Measurements from ENCODE around the gene GJB5. TPM values are rescaled to one million over a fixed set of nuclear protein-coding genes. Genes with fewer than 3 reads are reported as not detected.

GJB5 gene
- total and polyA plus RNA-seq, 2 donors from 2014 or later: not detected

DNA sequence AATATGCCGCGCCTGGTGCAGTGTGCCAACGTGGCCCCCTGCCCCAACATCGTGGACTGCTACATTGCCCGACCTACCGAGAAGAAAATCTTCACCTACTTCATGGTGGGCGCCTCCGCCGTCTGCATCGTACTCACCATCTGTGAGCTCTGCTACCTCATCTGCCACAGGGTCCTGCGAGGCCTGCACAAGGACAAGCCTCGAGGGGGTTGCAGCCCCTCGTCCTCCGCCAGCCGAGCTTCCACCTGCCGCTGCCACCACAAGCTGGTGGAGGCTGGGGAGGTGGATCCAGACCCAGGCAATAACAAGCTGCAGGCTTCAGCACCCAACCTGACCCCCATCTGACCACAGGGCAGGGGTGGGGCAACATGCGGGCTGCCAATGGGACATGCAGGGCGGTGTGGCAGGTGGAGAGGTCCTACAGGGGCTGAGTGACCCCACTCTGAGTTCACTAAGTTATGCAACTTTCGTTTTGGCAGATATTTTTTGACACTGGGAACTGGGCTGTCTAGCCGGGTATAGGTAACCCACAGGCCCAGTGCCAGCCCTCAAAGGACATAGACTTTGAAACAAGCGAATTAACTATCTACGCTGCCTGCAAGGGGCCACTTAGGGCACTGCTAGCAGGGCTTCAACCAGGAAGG, 30.5 kb downstream of the GJB5 start:
- no peak overlapping the region for H3K4me3 ChIP-seq (ENCODE audit: low read length in 3 of 3)
- no peak overlapping the region for H3K27ac ChIP-seq (ENCODE audit: low read depth in 2 of 2, low read length in 2 of 2)
- H3K9me3 ChIP-seq (ENCODE audit: control insufficient read depth in 2 of 3, insufficient read depth in 1 of 3, low read length in 3 of 3): no peaks in the 10 kb centered on the region
- TF ChIP-seq, protein P1, sequence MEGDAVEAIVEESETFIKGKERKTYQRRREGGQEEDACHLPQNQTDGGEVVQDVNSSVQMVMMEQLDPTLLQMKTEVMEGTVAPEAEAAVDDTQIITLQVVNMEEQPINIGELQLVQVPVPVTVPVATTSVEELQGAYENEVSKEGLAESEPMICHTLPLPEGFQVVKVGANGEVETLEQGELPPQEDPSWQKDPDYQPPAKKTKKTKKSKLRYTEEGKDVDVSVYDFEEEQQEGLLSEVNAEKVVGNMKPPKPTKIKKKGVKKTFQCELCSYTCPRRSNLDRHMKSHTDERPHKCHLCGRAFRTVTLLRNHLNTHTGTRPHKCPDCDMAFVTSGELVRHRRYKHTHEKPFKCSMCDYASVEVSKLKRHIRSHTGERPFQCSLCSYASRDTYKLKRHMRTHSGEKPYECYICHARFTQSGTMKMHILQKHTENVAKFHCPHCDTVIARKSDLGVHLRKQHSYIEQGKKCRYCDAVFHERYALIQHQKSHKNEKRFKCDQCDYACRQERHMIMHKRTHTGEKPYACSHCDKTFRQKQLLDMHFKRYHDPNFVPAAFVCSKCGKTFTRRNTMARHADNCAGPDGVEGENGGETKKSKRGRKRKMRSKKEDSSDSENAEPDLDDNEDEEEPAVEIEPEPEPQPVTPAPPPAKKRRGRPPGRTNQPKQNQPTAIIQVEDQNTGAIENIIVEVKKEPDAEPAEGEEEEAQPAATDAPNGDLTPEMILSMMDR (IDR thresholded peaks at IDR 0.05; ENCODE audit: borderline replicate concordance, extremely low read depth, insufficient read depth): no peak
- H3K9ac ChIP-seq (ENCODE audit: low read length in 3 of 3): no peak overlapping the region
- FAIRE-seq (no peak), DNase-seq (no peak)
- no peaks in the 10 kb centered on the region for H3K36me3 ChIP-seq (ENCODE audit: control insufficient read depth in 2 of 3, insufficient read depth in 3 of 3, low read length in 3 of 3)
- intact Hi-C loops (cut with DNase I): no loop called here
- H3K4me1 ChIP-seq (ENCODE audit: control insufficient read depth in 2 of 3, insufficient read depth in 2 of 3, low read depth in 1 of 3, low read length in 3 of 3): peaks cover 0 to 3% (median 0%) of the 10 kb centered on the region in 3 donors
- H3K27me3 ChIP-seq (ENCODE audit: control insufficient read depth, insufficient read depth, low read length): peaks cover 9% of the 10 kb centered on the region

- Histone ChIP-seq H3K9ac (ENCODE audit: low read length in 3 of 3) (no peak overlapping the region), H3K9me3 (ENCODE audit: control insufficient read depth in 2 of 3, insufficient read depth in 1 of 3, low read length in 3 of 3) (no peaks in the 10 kb centered on the region), H3K36me3 (ENCODE audit: control insufficient read depth in 2 of 3, insufficient read depth in 3 of 3, low read length in 3 of 3) (no peaks in the 10 kb centered on the region), H3K4me3 (ENCODE audit: low read length in 3 of 3) (no peak overlapping the region), H3K27me3 (ENCODE audit: control insufficient read depth, insufficient read depth, low read length) (peaks cover 5% of the 10 kb centered on the region), H3K27ac (ENCODE audit: low read depth in 2 of 2, low read length in 2 of 2) (no peak overlapping the region), H3K4me1 (ENCODE audit: control insufficient read depth in 2 of 3, insufficient read depth in 2 of 3, low read depth in 1 of 3, low read length in 3 of 3) (peaks cover 0 to 3% (median 0%) of the 10 kb centered on the region in 3 donors)
- TF ChIP-seq, protein P1 (IDR thresholded peaks at IDR 0.05; ENCODE audit: borderline replicate concordance, extremely low read depth, insufficient read depth): no peak
- intact Hi-C loops (cut with DNase I): no loop called here
- DNase-seq (no peak), FAIRE-seq (no peak)
Observed at GRCh38 chr1:34785875-34786470, 31.1 kb downstream of the GJB5 start.

DNA sequence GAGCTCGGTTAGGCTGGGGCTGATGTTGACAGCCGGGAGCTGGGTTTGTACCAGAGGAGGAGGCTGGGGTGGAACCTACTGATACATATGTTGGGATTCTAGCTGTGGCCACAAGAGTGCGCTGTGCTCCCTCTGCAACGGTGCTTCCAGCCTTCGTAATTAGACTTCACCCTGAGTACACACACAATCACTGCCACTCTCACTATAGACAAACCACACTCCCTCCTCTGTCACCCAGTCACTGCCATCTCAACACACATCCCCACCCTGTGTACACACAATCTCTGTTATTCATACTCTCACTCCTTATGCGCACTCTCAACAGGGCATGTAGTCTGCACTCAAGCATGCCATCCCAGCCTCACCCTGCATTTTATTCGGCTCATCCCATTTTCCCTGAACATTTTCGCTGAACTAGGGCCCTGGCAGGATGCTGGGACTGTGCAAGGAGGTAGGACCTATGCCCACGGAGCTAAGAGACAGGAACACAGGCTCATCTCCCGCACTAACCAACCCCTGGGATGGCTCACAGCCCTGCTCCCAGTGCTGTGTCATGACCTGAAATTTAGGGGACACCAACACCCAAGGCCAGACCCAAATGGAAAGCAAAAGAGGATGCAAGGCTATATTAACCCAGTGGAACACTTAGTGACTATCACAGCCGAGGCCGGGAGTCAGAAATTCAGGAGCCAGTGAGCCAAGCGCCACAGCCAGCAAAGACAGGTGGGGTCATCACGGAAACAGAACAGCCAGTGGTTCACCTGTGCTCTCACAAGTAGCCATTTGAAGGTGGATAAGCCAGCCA, 31.9 kb downstream of the GJB5 start:
- FAIRE-seq: no peak
- Histone ChIP-seq H3K27ac (ENCODE audit: low read depth in 2 of 2, low read length in 2 of 2) (no peak overlapping the region), H3K27me3 (ENCODE audit: control insufficient read depth, insufficient read depth, low read length) (peaks cover 4% of the 10 kb centered on the region), H3K9me3 (ENCODE audit: control insufficient read depth in 2 of 3, insufficient read depth in 1 of 3, low read length in 3 of 3) (no peaks in the 10 kb centered on the region), H3K9ac (ENCODE audit: low read length in 3 of 3) (no peak overlapping the region), H3K4me3 (ENCODE audit: low read length in 3 of 3) (no peak overlapping the region), H3K36me3 (ENCODE audit: control insufficient read depth in 2 of 3, insufficient read depth in 3 of 3, low read length in 3 of 3) (no peaks in the 10 kb centered on the region), H3K4me1 (ENCODE audit: control insufficient read depth in 2 of 3, insufficient read depth in 2 of 3, low read depth in 1 of 3, low read length in 3 of 3) (peaks cover 0 to 5% (median 0%) of the 10 kb centered on the region in 3 donors)
- peak in 4 of 5 donors; percentile 68 to 79 (median 73) for DNase-seq
- intact Hi-C loops (cut with DNase I): no loop called here
- TF ChIP-seq, protein P1 (IDR thresholded peaks at IDR 0.05; ENCODE audit: borderline replicate concordance, extremely low read depth, insufficient read depth): peak; percentile 93

All from kidney (tissue), 14 donors.